Lower leg skin (tissue), 3 donors: Measurements from ENCODE around the gene ZNF619.

Experiments
- CTCF ChIP-seq, 3 donors: fragments of 450-650 bp; IDR thresholded peaks; one replicate each; pipeline ENCODE4 v1.5.1; 2016; ENCODE audit warnings: antibody characterized with exemption in 3 of 3, mild to moderate bottlenecking in 3 of 3, moderate library complexity in 2 of 3
- POLR2A ChIP-seq, 2 donors: fragments of 450-650 bp; IDR thresholded peaks; one replicate each; pipeline ENCODE4 v1.6.1; 2016 to 2017; ENCODE audit warnings: antibody characterized with exemption in 2 of 2, mild to moderate bottlenecking in 1 of 2, moderate library complexity in 1 of 2

DNA sequence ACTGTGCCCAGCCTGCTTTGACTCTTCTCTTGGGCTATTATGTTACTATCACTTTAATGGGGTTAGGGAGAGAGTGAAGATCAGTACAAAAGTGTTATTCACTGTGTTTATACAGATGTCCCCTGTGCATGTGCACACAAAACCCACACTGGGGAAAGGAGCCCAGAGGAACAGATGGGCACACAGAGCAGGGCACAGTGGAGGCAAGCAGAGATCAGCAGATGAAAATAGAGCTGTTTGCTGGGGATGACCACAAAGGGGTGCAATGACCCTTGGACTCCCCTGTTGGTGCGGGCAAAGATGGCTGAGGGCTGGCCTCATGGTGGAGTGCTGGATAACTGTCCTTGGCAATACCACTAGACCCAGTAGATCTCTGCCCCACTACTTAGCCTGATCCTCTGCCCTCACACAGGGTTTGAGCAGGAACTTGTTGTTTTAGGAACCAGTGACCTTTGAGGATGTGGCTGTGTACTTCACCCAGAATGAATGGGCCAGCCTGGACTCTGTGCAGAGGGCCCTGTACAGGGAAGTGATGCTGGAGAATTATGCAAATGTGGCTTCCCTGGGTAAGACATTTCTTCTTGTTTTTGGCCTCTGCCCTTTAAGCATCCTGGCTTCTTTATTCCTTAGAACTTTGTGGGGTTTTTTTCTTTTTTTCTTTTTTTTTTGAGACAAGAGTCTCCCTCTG lies 34.3 kb downstream of the ZNF619 start:
- no peak for TF ChIP-seq POLR2A (IDR thresholded peaks at IDR 0.05)
- TF ChIP-seq CTCF (IDR thresholded peaks at IDR 0.05): no peak
